Hepatocyte (in vitro differentiated cells): ENCODE results near the gene BCLAF1. TPM values are rescaled to one million over a fixed set of nuclear protein-coding genes. Genes with fewer than 3 reads are reported as not detected.

ENCODE experiments used
- DNase-seq: peaks from one replicate; pipeline ENCODE4 v3.0.0-alpha.2; 2016; ENCODE audit warnings: low spot score
- H2AFZ ChIP-seq: fragments of 200-600 bp; sonication (generic); 2 replicates; pipeline ENCODE4 v1.6.0; 2016; ENCODE audit warnings: antibody characterized with exemption, mild to moderate bottlenecking
- H3K27ac ChIP-seq: fragments of 200-600 bp; sonication (generic); 2 replicates; pipeline ENCODE4 v1.5.1; 2016; ENCODE audit warnings: mild to moderate bottlenecking
- H3K27me3 ChIP-seq: fragments of 200-600 bp; sonication (generic); 2 replicates; pipeline ENCODE4 v1.6.1; 2016
- H3K36me3 ChIP-seq: fragments of 200-600 bp; sonication (generic); replicated peaks from 2 replicates; pipeline ENCODE4 v1.5.1; 2016; ENCODE audit warnings: low read depth; ENCODE audit not compliant: insufficient read depth
- H3K4me1 ChIP-seq: fragments of 200-600 bp; sonication (generic); 2 replicates; pipeline ENCODE4 v1.5.1; 2016; ENCODE audit warnings: mild to moderate bottlenecking, moderate library complexity; ENCODE audit not compliant: insufficient read depth
- H3K4me2 ChIP-seq: fragments of 200-600 bp; sonication (generic); 2 replicates; pipeline ENCODE4 v1.6.0; 2016
- H3K4me3 ChIP-seq: fragments of 200-600 bp; sonication (generic); 2 replicates; pipeline ENCODE4 v1.5.1; 2016; ENCODE audit warnings: mild to moderate bottlenecking
- H3K79me2 ChIP-seq: fragments of 200-600 bp; sonication (generic); 2 replicates; pipeline ENCODE4 v1.6.0; 2017; ENCODE audit warnings: mild to moderate bottlenecking
- H3K9me2 ChIP-seq: fragments of 200-600 bp; sonication (generic); replicated peaks from 2 replicates; pipeline ENCODE4 v1.6.0; 2017; ENCODE audit warnings: mild to moderate bottlenecking; ENCODE audit not compliant: insufficient read depth
- H3K9me3 ChIP-seq: fragments of 200-600 bp; sonication (generic); 2 replicates; pipeline ENCODE4 v1.5.1; 2016; ENCODE audit warnings: low read depth, mild to moderate bottlenecking
- H4K20me1 ChIP-seq: fragments of 200-600 bp; sonication (generic); 2 replicates; pipeline ENCODE4 v1.6.0; 2016; ENCODE audit warnings: mild to moderate bottlenecking; ENCODE audit not compliant: insufficient read depth, poor library complexity, severe bottlenecking
- CTCF ChIP-seq: fragments of 200-600 bp; sonication (generic); IDR thresholded peaks from 2 replicates; pipeline ENCODE4 v1.5.1; 2016; ENCODE audit warnings: antibody characterized with exemption, mild to moderate bottlenecking; ENCODE audit not compliant: poor library complexity
- EZH2 ChIP-seq: fragments of 200-600 bp; sonication (generic); IDR thresholded peaks from 2 replicates; pipeline ENCODE4 v1.6.1; 2016; ENCODE audit warnings: antibody characterized with exemption, mild to moderate bottlenecking, borderline replicate concordance
- EZH2phosphoT487 ChIP-seq: fragments of 200-600 bp; sonication (generic); IDR thresholded peaks from one replicate; pipeline ENCODE4 v1.6.1; 2018; ENCODE audit warnings: antibody characterized with exemption, mild to moderate bottlenecking, low read depth, moderate library complexity; ENCODE audit not compliant: unreplicated experiment, severe bottlenecking
- WGBS: methylation state at CpG from one replicate; pipeline ENCODE4 v1.1.6; 2016; ENCODE audit warnings: low lambda C conversion rate; ENCODE audit errors: missing lambda C conversion rate; 5-methylcytosine and 5-hydroxymethylcytosine counted together
- polyA plus RNA-seq: library from polyadenylated mRNA; unstranded; fragments of >200 nt; fragmentation: Nextera tagmentation; extraction: Ambion mirVana; gene quantifications from 2 replicates; pipeline ENCODE4 v1.2.1, GENCODE V29; 2016
- total RNA-seq: library from RNA; depleted of rRNA; stranded (reverse); fragments of >200 nt; gene quantifications from 2 replicates; pipeline ENCODE4 v1.2.3, GENCODE V29; 2014

The BCLAF1 gene
- total and polyA plus RNA-seq, 2 experiments from 2014 or later, result 58.2 to 154 TPM

- no peak overlapping the region for H2AFZ ChIP-seq
- WGBS, result 92% methylated on average over 1 of the region's 1 CpG
- H4K20me1 ChIP-seq, result peaks cover 66% of the 10 kb centered on the region
- H3K4me1 ChIP-seq, result no peaks in the 10 kb centered on the region
- TF ChIP-seq CTCF (no peak), EZH2 (no peak)
- H3K9me2 ChIP-seq, result no peaks in the 10 kb centered on the region
- no peak for DNase-seq
- H3K27ac ChIP-seq, result no peak overlapping the region
- peaks cover 86% of the 10 kb centered on the region for H3K79me2 ChIP-seq
- no peaks in the 10 kb centered on the region for H3K27me3 ChIP-seq
- peaks cover 6% of the 10 kb centered on the region for H3K36me3 ChIP-seq
- H3K4me3 ChIP-seq, result no peak overlapping the region
- no peaks in the 10 kb centered on the region for H3K9me3 ChIP-seq
- no peak overlapping the region for H3K4me2 ChIP-seq
These were observed 15.6 kb downstream of the BCLAF1 start for GRCh38 chr6:136274062-136274461.

- Histone ChIP-seq H3K27ac (no peak overlapping the region), H3K27me3 (no peaks in the 10 kb centered on the region), H2AFZ (no peak overlapping the region), H3K9me3 (no peaks in the 10 kb centered on the region), H3K4me2 (no peak overlapping the region), H3K36me3 (peaks cover 16% of the 10 kb centered on the region), H3K4me3 (no peak overlapping the region), H4K20me1 (peaks cover 69% of the 10 kb centered on the region), H3K79me2 (peaks cover 77% of the 10 kb centered on the region), H3K9me2 (no peaks in the 10 kb centered on the region), H3K4me1 (no peaks in the 10 kb centered on the region)
- 100% methylated on average over 1 of the region's 1 CpG for WGBS
- no peak for DNase-seq
- TF ChIP-seq EZH2 (no peak), CTCF (no peak), EZH2phosphoT487 (no peak)
These were observed 24.5 kb downstream of the BCLAF1 start for GRCh38 chr6:136265101-136265500.

- no peak overlapping the region for H3K4me2 ChIP-seq
- TF ChIP-seq EZH2phosphoT487 (no peak), EZH2 (no peak), CTCF (no peak)
- H3K27me3 ChIP-seq, result no peaks in the 10 kb centered on the region
- WGBS, result 72% methylated on average over 1 of the region's 1 CpG
- H3K4me3 ChIP-seq, result no peak overlapping the region
- DNase-seq, result no peak
- H2AFZ ChIP-seq, result no peak overlapping the region
- H3K4me1 ChIP-seq, result no peaks in the 10 kb centered on the region
- H3K79me2 ChIP-seq, result peaks cover 55% of the 10 kb centered on the region
- no peaks in the 10 kb centered on the region for H3K9me3 ChIP-seq
- H3K9me2 ChIP-seq, result no peaks in the 10 kb centered on the region
- H3K36me3 ChIP-seq, result peaks cover 16% of the 10 kb centered on the region
- no peak overlapping the region for H3K27ac ChIP-seq
- H4K20me1 ChIP-seq, result peaks cover 75% of the 10 kb centered on the region
These were observed 26.7 kb downstream of the BCLAF1 start for GRCh38 chr6:136262940-136263339.

GRCh38 chr6:136254851-136255466 is 34.7 kb downstream of the BCLAF1 start:
- no peaks in the 10 kb centered on the region for H3K79me2 ChIP-seq

More at GRCh38 chr6:136254851-136255466, 34.7 kb downstream of the BCLAF1 start:
- no peak overlapping the region for H3K4me2 ChIP-seq
- no peak for TF ChIP-seq EZH2
- no peak for TF ChIP-seq EZH2phosphoT487
- no peak for TF ChIP-seq CTCF
- peaks cover 16% of the 10 kb centered on the region for H4K20me1 ChIP-seq
- H3K9me3 ChIP-seq, result no peaks in the 10 kb centered on the region
- H3K4me1 ChIP-seq, result no peaks in the 10 kb centered on the region
- no peak overlapping the region for H3K27ac ChIP-seq
- H3K9me2 ChIP-seq, result no peaks in the 10 kb centered on the region
- H3K27me3 ChIP-seq, result no peaks in the 10 kb centered on the region
- DNase-seq, result no peak
- no peak overlapping the region for H3K4me3 ChIP-seq
- H3K36me3 ChIP-seq, result no peaks in the 10 kb centered on the region
- no peak overlapping the region for H2AFZ ChIP-seq
